CD4-positive, alpha-beta T cell treated with Interleukin-10 for 1 hour (primary cell): ENCODE data around the gene TMA7.
"Not testable (repeated sequence)": the region's sequence is repeated elsewhere in the genome, so short reads cannot be mapped to it uniquely, and the experiment has no call there.

ENCODE experiments used
- DNase-seq: peaks from one replicate; pipeline ENCODE4 v3.0.0-alpha.2; 2020

The TMA7 gene

DNA sequence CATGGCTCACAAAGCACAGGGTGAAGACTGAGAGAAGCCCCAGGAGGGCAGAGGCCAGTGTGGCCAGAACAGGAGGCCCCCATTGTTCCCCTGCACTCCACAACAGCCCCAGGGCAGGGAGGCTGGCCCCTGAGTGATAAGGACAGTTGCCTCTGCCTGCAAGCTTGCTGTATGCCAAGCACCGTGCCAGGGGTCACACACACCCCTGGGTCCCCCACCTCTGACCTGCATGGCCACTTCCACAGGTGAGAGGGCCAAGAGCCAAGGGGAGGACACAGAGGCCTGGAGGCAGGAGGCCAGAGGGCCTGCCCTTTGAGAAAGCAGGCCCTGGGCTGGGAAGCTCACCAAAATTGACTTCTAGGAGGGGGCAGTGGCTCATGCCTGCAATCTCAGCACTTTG lies 30.2 kb downstream of the TMA7 start:
- no peak for DNase-seq

- no peak for DNase-seq
Observed at GRCh38 chr3:48472673-48472922, 32.5 kb downstream of the TMA7 start.

- peak; percentile 97 for DNase-seq
Observed at GRCh38 chr3:48472923-48473616, 33.0 kb downstream of the TMA7 start.

GRCh38 chr3:48473617-48473952 lies 33.5 kb downstream of the TMA7 start:
- no peak for DNase-seq

- not testable (repeated sequence) for DNase-seq
Observed at GRCh38 chr3:48474031-48474430, 34.0 kb downstream of the TMA7 start.

- no peak for DNase-seq
Observed at GRCh38 chr3:48474619-48475018, 34.6 kb downstream of the TMA7 start.

GRCh38 chr3:48475188-48475587 lies 35.1 kb downstream of the TMA7 start:
- DNase-seq, result no peak

DNA sequence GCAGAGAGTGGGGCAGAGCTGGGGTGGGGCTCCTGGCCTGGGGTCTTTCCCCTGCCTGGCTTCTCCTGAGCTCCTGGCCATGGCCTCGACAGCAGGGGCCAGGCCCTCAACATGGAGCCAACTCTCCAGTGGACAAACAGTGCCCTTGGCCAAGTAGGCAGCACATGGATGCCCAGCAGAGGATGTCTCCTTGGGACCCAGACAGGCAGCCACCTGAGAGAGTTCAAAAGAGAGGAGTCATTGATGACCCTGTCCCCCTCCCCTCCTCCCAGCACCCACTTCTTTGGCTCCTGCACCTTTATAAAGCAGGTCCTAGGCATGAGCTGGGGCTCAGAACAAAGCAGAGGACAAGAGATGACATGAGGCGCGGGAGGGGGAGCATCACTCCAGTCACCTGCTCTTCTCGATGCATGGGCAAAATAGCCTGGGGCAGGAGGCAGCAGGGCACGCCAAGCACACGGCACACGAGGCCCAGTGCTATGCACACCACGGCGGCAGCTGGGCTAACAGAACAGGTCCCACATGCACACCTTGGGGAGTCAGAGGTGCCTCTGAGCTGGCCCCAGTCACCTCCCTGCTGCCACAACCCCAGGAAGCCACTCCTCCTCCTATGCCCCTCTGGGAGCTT lies 36.5 kb downstream of the TMA7 start:
- no peak for DNase-seq

- DNase-seq, result no peak
Observed at GRCh38 chr3:48477959-48478520, 38.0 kb downstream of the TMA7 start.

GRCh38 chr3:48478626-48479555 lies 38.8 kb downstream of the TMA7 start:
- peak; percentile 70 for DNase-seq

GRCh38 chr3:48480891-48481290 lies 40.8 kb downstream of the TMA7 start:
- not testable (repeated sequence) for DNase-seq

DNA sequence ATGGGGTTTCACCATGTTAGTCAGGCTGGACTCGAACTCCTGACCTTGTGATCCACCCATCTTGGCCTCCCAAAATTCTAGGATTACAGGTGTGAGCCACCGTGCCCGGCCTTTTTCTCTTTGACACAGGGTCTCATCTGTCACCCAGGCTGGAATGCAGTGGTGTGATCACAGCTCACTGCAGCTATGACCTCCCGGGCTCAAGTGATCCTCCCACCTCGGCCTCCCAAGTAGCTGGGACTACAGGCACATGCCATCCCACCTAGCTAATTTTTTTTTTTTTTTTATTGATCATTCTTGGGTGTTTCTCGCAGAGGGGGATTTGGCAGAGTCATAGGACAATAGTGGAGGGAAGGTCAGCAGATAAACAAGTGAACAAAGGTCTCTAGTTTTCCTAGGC lies 42.8 kb downstream of the TMA7 start:
- DNase-seq, result not testable (repeated sequence)

- no peak for DNase-seq
Observed at GRCh38 chr3:48486952-48487351, 46.9 kb downstream of the TMA7 start.

DNA sequence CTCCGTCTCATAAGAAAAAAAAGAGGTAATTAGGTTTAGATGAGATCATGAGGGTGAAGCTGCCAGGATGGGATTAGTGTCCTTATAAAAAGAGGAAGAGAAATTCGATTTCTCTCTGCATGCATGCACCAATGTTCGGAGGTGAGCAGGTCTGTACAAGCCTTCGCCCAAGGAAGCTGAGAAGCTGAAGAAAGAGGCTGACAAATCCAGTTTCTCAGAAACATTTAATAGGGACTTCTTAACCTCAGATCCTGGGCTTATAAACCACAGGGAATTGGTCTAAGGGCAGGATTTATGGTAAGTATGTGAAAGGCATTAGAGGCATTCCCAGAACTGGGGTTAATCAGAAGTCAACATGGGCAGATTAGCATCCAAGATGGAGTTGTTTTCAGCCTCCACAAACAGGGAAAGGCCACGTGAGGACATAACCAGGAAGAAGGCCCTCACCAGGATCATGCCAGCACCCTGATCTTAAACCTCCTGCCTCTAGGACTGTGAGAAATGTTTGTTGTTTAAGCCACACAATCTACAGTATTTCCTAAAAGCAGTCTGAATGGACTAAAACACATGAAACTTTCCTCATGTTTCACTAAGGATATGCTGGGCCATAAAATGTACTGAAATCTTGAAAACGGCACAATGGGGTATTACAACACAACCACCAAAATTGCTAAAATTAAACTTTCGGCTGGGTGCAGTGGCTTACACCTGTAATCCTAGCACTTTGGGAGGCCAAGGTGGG lies 52.6 kb downstream of the TMA7 start:
- DNase-seq, result no peak

GRCh38 chr3:48493203-48493501 lies 53.1 kb downstream of the TMA7 start:
- DNase-seq, result no peak
